ENCODE data around the gene SAPCD2. TPM values are rescaled to one million over a fixed set of nuclear protein-coding genes. Genes with fewer than 3 reads are reported as not detected.

SAPCD2 gene
- total and polyA plus RNA-seq, 2 of the 4 experiments (the other 2 are of a cell fraction), result 3.4 to 4.9 TPM

DNA sequence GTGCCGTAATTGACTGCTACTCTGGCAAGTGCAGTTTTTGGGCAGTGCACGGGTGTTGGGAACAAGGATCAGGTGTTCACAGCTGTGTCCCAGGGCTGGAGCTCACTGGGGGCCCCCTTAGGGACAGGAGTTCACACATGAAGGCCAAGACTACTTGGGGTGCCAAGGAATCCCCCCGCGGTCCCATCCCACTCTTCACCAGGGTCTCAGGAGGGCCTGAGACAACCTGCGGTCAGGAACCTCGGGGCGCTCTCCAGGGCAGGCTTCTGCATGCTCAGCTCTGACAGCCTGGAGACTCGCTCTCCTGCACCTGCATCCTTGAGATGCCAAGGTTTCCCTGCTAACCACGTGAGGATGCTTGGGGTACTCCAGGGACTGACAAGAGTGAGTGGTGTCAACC lies 14.2 kb upstream of the SAPCD2 start:
- no CpG with 5 or more reads among the region's 9 CpGs for WGBS, 2 experiments (ENCODE audit: extremely low coverage in 2 of 2, insufficient read length in 1 of 2)
- Histone ChIP-seq H3K18ac (ENCODE audit: low read depth, low read length) (no peak overlapping the region), H3K79me1 (ENCODE audit: low read depth in 1 of 2, low read length in 2 of 2) (peaks cover 25 to 48% of the 10 kb centered on the region in 2 experiments), H3K4ac (ENCODE audit: low read depth, low read length) (no peak overlapping the region), H2AK9ac (replicated peaks; ENCODE audit: low read depth, low read length, poor library complexity) (peak overlapping the region; percentile 29), H3K9me3 (ENCODE audit: control insufficient read depth, insufficient read depth, low read length) (no peaks in the 10 kb centered on the region), H2AFZ (replicated peaks; ENCODE audit: low read length, poor library complexity) (no peak overlapping the region), H3K4me3 (ENCODE audit: insufficient read depth, low read depth, low read length) (no peak overlapping the region), H4K8ac (ENCODE audit: low read depth in 2 of 2, low read length in 2 of 2) (no peak overlapping the region; a peak in 1 of 4 replicates), H3K14ac (replicated peaks; ENCODE audit: low read depth, low read length) (no peak overlapping the region), H2BK5ac (ENCODE audit: low read depth, low read length, poor library complexity, severe bottlenecking) (peak overlapping the region; percentile 87), H4K5ac (ENCODE audit: low read depth, low read length) (no peak overlapping the region), H3K4me2 (ENCODE audit: low read depth, low read length) (no peak overlapping the region), H3K9me1 (ENCODE audit: insufficient read depth, low read length) (peaks cover 6% of the 10 kb centered on the region), H3K27me3 (ENCODE audit: control insufficient read depth, insufficient read depth, low read length) (no peaks in the 10 kb centered on the region), H4K20me1 (ENCODE audit: insufficient read depth, low read length) (no peaks in the 10 kb centered on the region), H2BK20ac (ENCODE audit: low read depth, low read length) (no peak overlapping the region), H3K56ac (ENCODE audit: extremely low read depth, insufficient read depth, low read length) (no peak overlapping the region), H2BK120ac (ENCODE audit: low read depth, low read length) (no peak overlapping the region), H3K36me3 (ENCODE audit: control insufficient read depth, insufficient read depth, low read length) (peaks cover 18% of the 10 kb centered on the region; the same call in 1 of the 2 replicates), H3K9ac (ENCODE audit: low read depth, low read length) (no peak overlapping the region), H4K91ac (ENCODE audit: insufficient read depth, low read depth, low read length) (0 out of 2 replicates have a peak overlapping the region, but pooled peaks have one; percentile 2), H2BK15ac (ENCODE audit: low read depth, low read length) (no peak overlapping the region), H3K27ac (ENCODE audit: insufficient read depth, low read length) (no peak overlapping the region), H3K4me1 (ENCODE audit: control insufficient read depth, insufficient read depth, low read length) (peaks cover 15% of the 10 kb centered on the region), H2AK5ac (ENCODE audit: low read depth, low read length) (peak overlapping the region; percentile 84), H3K23ac (ENCODE audit: low read depth, low read length) (no peak overlapping the region)
- DNase-seq (no peak), ATAC-seq (ENCODE audit: low read depth) (no peak)
- no TSS peak for BruUV-seq (replicated peaks)
- dilution Hi-C loops (cut with HindIII; ENCODE audit: low sequenced_read_pairs, unreplicated experiment), result no loop called here
- intact Hi-C loops (cut with micrococcal nuclease), result no loop called here
- no peak for TF ChIP-seq RCOR1 (IDR thresholded peaks at IDR 0.05; ENCODE audit: insufficient replicate concordance, low read length)
- TF ChIP-seq CHD1 (IDR thresholded peaks at IDR 0.05; ENCODE audit: low read depth, low read length), result no peak
- in situ Hi-C loops (cut with MboI; ENCODE audit: low sequenced_read_pairs), result no loop called here
- POLR2A ChIA-PET (ENCODE audit: unreplicated experiment), result no interaction called here
- CTCF ChIA-PET, result no interaction called here
